Vagina (tissue), 2 donors: Measurements from ENCODE around the gene NTNG1.

Experiments
- CTCF ChIP-seq, 3 experiments: fragments of 450-650 bp in 2 of 3; fragments of 200-600 bp in 1 of 3; sonication (generic) in 1 of 3; IDR thresholded peaks; one replicate each; pipeline ENCODE4 v1.5.1; 2017 to 2019; ENCODE audit warnings: antibody characterized with exemption in 3 of 3, mild to moderate bottlenecking in 2 of 3, moderate library complexity in 2 of 3
- POLR2A ChIP-seq, 2 donors: fragments of 450-650 bp; IDR thresholded peaks; one replicate each; pipeline ENCODE4 v1.6.1; 2017; ENCODE audit warnings: antibody characterized with exemption in 2 of 2, mild to moderate bottlenecking in 2 of 2, moderate library complexity in 2 of 2

- TF ChIP-seq CTCF (IDR thresholded peaks at IDR 0.05) (no peak), POLR2A (IDR thresholded peaks at IDR 0.05) (no peak)
Observed at GRCh38 chr1:107401704-107402103, 260.9 kb downstream of the NTNG1 start.
